DND-41 (cell line): Measurements from ENCODE around the gene METAP1D.

Experiments
- ATAC-seq: fragments of 200-7000 bp; cut with Tn5 transposase; 3 replicates; pipeline ENCODE4 v1.9.1; 2021; ENCODE audit warnings: low read depth; ENCODE audit not compliant: insufficient read depth
- DNase-seq: peaks from one replicate; pipeline ENCODE4 v3.0.0-alpha.2; 2020
- H2AFZ ChIP-seq: 2 replicates; pipeline ENCODE4 v1.6.0; 2012; ENCODE audit warnings: low read depth, low read length
- H3K27ac ChIP-seq: 2 replicates; pipeline ENCODE4 v1.5.1; 2012; ENCODE audit warnings: low read length, inconsistent platforms
- H3K27me3 ChIP-seq: fragments of 200-600 bp; sonication (generic); 2 replicates; pipeline ENCODE4 v1.6.0; 2012; ENCODE audit warnings: low read length, mild to moderate bottlenecking, inconsistent platforms; ENCODE audit not compliant: insufficient read depth, poor library complexity
- H3K36me3 ChIP-seq: 2 replicates; pipeline ENCODE4 v1.5.1; 2012; ENCODE audit warnings: low read length, inconsistent platforms; ENCODE audit not compliant: insufficient read depth
- H3K4me1 ChIP-seq: 2 replicates; pipeline ENCODE4 v1.5.1; 2012; ENCODE audit warnings: mild to moderate bottlenecking, low read length; ENCODE audit not compliant: insufficient read depth
- H3K4me2 ChIP-seq: 2 replicates; pipeline ENCODE4 v1.6.0; 2012; ENCODE audit warnings: mild to moderate bottlenecking, moderate library complexity, low read length, inconsistent platforms; ENCODE audit not compliant: insufficient read depth
- H3K4me3 ChIP-seq, 2 experiments: fragments of 200-600 bp in 1 of 2; shearing (Covaris generic) in 1 of 2; 2 replicates each; pipeline ENCODE4 v1.5.1; 2012 to 2016; ENCODE audit warnings: inconsistent platforms in 2 of 2, low read length in 2 of 2, mild to moderate bottlenecking in 2 of 2, low read depth in 1 of 2, moderate library complexity in 1 of 2
- H3K79me2 ChIP-seq: 2 replicates; pipeline ENCODE4 v1.6.0; 2012; ENCODE audit warnings: low read length, inconsistent platforms; ENCODE audit not compliant: insufficient read depth
- H3K9ac ChIP-seq: 2 replicates; pipeline ENCODE4 v1.6.0; 2012; ENCODE audit warnings: low read depth, mild to moderate bottlenecking, inconsistent platforms, low read length, moderate library complexity
- H3K9me3 ChIP-seq: 2 replicates; pipeline ENCODE4 v1.5.1; 2012; ENCODE audit warnings: low read length, moderate library complexity, mild to moderate bottlenecking, inconsistent platforms; ENCODE audit not compliant: insufficient read depth, severe bottlenecking
- H4K20me1 ChIP-seq: 2 replicates; pipeline ENCODE4 v1.6.0; 2012; ENCODE audit warnings: low read length; ENCODE audit not compliant: insufficient read depth
- EZH2 ChIP-seq: IDR thresholded peaks from 3 replicates; pipeline ENCODE4 v1.6.1; 2012; ENCODE audit warnings: borderline replicate concordance, low read depth, mild to moderate bottlenecking, moderate library complexity, low read length, inconsistent platforms; ENCODE audit not compliant: severe bottlenecking
- TF ChIP-seq, protein P1 (sequence below): IDR thresholded peaks from 2 replicates; pipeline ENCODE4 v1.5.1; 2012; ENCODE audit warnings: borderline replicate concordance, low read length, moderate library complexity, mild to moderate bottlenecking; ENCODE audit not compliant: poor library complexity, severe bottlenecking; ENCODE audit errors: extremely low read depth

Gene METAP1D

DNA sequence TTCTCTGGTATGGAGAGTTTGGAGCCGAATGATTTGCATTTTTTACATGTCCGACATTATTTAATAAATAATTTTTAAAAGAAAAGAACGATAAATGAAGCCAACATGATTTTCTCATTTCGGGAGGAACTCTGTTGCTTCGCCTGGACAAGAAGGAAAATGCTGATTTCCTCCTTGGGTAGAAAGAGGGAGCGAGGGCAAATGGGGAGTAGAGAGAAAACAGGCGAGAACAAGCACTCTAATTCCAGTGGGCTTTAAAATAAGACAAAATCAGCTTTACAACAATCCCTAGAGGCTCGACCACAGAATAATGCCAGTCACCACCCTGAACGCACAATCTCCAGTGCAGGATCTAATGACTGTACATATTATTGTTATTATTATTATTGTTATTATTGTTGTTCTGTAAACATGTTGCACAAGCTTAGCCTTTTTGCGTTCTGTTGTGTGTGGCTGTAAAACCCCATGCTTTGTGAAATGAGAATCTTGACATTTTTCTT is 89.3 kb downstream of the METAP1D start:
- Histone ChIP-seq H3K27ac (no peak overlapping the region), H3K4me3 (no peak overlapping the region), H4K20me1 (no peaks in the 10 kb centered on the region), H3K9me3 (no peaks in the 10 kb centered on the region), H3K36me3 (peaks cover 8% of the 10 kb centered on the region), H3K4me1 (peaks cover 18% of the 10 kb centered on the region), H3K79me2 (no peaks in the 10 kb centered on the region), H2AFZ (no peak overlapping the region), H3K9ac (no peak overlapping the region), H3K27me3 (peaks cover 17% of the 10 kb centered on the region), H3K4me2 (no peak overlapping the region)
- no peak for ATAC-seq
- TF ChIP-seq, protein P1, sequence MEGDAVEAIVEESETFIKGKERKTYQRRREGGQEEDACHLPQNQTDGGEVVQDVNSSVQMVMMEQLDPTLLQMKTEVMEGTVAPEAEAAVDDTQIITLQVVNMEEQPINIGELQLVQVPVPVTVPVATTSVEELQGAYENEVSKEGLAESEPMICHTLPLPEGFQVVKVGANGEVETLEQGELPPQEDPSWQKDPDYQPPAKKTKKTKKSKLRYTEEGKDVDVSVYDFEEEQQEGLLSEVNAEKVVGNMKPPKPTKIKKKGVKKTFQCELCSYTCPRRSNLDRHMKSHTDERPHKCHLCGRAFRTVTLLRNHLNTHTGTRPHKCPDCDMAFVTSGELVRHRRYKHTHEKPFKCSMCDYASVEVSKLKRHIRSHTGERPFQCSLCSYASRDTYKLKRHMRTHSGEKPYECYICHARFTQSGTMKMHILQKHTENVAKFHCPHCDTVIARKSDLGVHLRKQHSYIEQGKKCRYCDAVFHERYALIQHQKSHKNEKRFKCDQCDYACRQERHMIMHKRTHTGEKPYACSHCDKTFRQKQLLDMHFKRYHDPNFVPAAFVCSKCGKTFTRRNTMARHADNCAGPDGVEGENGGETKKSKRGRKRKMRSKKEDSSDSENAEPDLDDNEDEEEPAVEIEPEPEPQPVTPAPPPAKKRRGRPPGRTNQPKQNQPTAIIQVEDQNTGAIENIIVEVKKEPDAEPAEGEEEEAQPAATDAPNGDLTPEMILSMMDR = no peak
- no peak for TF ChIP-seq EZH2
- DNase-seq = no peak

DNA sequence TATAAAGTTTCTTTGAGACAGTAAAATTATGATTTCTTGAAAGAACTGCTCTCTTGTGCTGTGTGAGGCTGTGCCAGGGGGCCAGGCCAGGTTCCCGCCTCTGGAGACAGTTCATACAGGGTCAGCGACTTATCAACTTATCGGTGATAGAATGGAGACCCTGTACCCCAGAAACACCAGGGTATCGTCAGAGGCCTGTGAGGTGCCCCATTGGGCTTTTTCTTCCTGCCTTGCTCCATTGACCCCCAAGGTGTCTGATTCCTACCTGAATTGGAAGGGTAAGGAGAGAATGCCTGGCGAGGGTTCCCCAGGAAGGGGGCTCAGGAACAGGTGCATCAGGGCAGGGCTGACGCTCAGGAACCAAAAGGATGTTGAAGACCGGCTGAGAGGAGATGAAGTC is 89.9 kb downstream of the METAP1D start:
- H3K36me3 ChIP-seq = peaks cover 8% of the 10 kb centered on the region
- peaks cover 17% of the 10 kb centered on the region for H3K27me3 ChIP-seq
- no peak overlapping the region for H3K9ac ChIP-seq
- H2AFZ ChIP-seq = no peak overlapping the region
- TF ChIP-seq EZH2 = no peak
- TF ChIP-seq, protein P1 = no peak
- no peak overlapping the region for H3K4me3 ChIP-seq
- H3K79me2 ChIP-seq = no peaks in the 10 kb centered on the region
- H3K27ac ChIP-seq = no peak overlapping the region
- H3K4me2 ChIP-seq = no peak overlapping the region
- no peaks in the 10 kb centered on the region for H3K9me3 ChIP-seq
- no peak for ATAC-seq
- no peaks in the 10 kb centered on the region for H4K20me1 ChIP-seq
- DNase-seq = no peak
- peaks cover 13% of the 10 kb centered on the region for H3K4me1 ChIP-seq

DNA sequence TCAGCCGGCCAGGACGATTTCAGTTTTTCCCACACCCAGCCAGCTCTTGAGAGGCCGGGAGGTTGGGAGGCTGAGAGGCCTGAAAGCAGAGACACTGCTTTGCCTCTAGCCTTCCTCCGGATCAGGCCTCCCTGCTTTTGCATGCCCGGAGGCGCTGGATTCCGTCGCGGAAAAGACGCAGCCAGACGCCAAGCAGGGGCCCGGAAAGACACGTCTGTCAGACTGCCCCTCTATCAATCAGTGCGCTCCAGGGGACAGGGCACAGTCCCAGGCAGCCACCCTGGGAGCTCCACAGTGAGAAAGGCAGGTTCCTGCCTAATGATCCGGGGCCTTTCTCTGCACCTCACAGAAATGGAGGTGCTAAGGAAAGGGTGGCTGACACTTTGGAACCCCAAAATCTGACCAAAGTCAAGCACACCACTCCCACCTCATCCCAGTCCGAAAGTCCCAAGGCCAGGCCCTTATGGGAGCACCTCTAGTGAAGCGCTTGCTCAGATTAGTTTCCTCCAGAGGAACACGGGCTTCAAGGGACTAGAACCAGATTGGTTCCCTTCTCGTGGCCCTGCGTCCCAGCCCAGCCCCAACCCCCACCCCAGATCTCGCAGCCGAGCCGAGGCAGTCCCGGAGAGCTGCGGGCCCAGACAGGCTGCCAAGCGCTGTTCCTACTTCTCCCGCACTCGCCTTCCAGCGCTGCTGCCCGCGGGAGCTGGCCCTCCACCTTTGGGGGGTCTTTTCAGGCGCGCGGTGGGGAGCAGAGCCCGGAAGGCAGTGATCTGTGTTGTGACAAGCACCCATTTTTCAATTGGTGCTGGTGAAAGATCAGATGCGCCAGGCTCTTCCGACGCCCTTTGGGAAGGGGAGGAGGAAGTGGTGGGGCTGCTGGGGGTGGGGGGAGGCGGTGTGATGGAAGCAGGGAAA is 90.5 kb downstream of the METAP1D start:
- H3K27me3 ChIP-seq = peaks cover 22% of the 10 kb centered on the region
- H3K4me3 ChIP-seq = no peak overlapping the region
- no peak overlapping the region for H3K4me2 ChIP-seq
- no peak overlapping the region for H3K9ac ChIP-seq
- peaks cover 17% of the 10 kb centered on the region for H3K4me1 ChIP-seq
- peaks cover 4% of the 10 kb centered on the region; the same call in 1 of the 2 replicates for H4K20me1 ChIP-seq
- no peak overlapping the region for H2AFZ ChIP-seq
- no peak for TF ChIP-seq EZH2
- TF ChIP-seq, protein P1 = no peak
- H3K79me2 ChIP-seq = no peaks in the 10 kb centered on the region
- peaks cover 8% of the 10 kb centered on the region; the same call in 1 of the 2 replicates for H3K36me3 ChIP-seq
- ATAC-seq (no peak), DNase-seq (no peak)
- no peaks in the 10 kb centered on the region for H3K9me3 ChIP-seq
- no peak overlapping the region for H3K27ac ChIP-seq
